GM12873 (cell line): ENCODE results near the gene TRAF3IP1.

Source experiments
- TF ChIP-seq, protein P1 (sequence below): IDR thresholded peaks from 2 replicates; pipeline ENCODE4 v1.5.1; 2012; ENCODE audit warnings: low read depth, mild to moderate bottlenecking, moderate library complexity, low read length, control low read depth; ENCODE audit not compliant: insufficient read depth; ENCODE audit errors: missing control alignments

Gene TRAF3IP1, protein sequence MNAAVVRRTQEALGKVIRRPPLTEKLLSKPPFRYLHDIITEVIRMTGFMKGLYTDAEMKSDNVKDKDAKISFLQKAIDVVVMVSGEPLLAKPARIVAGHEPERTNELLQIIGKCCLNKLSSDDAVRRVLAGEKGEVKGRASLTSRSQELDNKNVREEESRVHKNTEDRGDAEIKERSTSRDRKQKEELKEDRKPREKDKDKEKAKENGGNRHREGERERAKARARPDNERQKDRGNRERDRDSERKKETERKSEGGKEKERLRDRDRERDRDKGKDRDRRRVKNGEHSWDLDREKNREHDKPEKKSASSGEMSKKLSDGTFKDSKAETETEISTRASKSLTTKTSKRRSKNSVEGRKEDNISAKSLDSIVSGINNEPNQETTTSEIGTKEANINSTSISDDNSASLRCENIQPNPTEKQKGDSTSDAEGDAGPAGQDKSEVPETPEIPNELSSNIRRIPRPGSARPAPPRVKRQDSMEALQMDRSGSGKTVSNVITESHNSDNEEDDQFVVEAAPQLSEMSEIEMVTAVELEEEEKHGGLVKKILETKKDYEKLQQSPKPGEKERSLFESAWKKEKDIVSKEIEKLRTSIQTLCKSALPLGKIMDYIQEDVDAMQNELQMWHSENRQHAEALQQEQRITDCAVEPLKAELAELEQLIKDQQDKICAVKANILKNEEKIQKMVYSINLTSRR

DNA sequence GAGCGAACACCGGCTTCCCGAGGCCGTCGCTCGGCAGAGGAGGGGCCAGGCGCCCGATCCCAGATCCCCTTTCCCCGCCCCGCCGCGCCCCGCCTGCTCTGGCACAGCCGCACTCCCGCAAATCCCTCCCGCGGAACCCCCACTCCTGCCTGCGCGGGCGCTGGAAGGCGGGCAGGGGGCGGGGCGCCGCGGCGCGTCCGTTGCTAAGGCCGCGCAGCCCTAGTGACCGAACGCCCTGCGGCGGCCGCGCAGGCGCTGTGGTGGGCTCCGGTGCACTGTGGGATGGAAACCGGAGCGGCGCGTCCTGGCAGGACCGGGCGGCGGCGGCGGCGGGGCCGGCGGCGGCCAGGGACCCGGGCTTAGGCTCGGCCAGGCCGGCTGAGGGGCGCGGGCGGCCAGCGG, at the start of gene TRAF3IP1:
TRAF3IP1 (plus strand) TSS at position 273 of the 402 bp plus-strand sequence. CDS start 145 bp downstream, outside the sequence.
- TF ChIP-seq, protein P1, sequence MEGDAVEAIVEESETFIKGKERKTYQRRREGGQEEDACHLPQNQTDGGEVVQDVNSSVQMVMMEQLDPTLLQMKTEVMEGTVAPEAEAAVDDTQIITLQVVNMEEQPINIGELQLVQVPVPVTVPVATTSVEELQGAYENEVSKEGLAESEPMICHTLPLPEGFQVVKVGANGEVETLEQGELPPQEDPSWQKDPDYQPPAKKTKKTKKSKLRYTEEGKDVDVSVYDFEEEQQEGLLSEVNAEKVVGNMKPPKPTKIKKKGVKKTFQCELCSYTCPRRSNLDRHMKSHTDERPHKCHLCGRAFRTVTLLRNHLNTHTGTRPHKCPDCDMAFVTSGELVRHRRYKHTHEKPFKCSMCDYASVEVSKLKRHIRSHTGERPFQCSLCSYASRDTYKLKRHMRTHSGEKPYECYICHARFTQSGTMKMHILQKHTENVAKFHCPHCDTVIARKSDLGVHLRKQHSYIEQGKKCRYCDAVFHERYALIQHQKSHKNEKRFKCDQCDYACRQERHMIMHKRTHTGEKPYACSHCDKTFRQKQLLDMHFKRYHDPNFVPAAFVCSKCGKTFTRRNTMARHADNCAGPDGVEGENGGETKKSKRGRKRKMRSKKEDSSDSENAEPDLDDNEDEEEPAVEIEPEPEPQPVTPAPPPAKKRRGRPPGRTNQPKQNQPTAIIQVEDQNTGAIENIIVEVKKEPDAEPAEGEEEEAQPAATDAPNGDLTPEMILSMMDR, result no peak

DNA sequence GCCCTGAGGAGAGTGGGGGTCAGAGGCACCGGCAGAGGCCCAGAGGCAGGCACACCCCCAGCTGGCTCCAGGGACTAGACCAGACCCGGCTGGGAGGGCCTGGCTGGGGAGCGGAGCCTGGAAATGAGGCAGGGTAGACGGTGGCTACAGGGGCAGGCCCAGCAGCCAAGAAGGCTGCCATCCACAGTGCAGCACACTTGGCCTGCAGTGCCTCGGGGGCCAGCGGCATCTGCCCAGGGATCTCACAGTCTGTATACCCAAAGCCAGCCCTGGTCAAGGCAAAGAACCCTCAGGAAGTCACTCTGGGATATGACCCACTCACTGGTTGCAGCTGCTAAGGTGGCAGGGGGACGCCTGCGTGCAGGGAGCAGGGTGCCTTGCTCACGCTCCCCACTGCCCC, 49.7 kb upstream of the TRAF3IP1 start:
- TF ChIP-seq, protein P1, result no peak

DNA sequence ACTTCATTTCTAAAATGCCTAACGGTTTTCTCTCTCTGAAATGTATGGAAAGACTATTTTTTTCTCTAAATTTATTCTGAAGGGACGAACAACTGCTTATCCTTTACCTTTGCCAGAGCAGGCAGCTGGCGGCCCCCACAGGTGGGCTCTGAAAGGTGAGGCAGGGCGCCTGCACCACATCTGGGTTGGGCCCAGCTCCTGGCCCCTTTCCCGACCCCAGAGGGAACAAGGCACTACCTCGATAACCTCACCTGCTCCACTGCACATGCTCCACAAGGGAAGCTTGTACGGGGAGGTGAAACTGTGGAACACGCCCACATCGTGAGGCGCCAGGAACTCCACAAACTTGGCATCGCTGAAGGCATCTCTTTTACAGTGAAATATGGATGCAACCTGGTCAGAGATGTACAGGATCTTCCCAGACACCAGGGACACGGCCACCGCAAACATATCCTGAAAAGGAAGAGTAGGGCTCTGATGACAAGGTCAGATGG, 49.2 kb upstream of the TRAF3IP1 start:
- TF ChIP-seq, protein P1, result no peak

DNA sequence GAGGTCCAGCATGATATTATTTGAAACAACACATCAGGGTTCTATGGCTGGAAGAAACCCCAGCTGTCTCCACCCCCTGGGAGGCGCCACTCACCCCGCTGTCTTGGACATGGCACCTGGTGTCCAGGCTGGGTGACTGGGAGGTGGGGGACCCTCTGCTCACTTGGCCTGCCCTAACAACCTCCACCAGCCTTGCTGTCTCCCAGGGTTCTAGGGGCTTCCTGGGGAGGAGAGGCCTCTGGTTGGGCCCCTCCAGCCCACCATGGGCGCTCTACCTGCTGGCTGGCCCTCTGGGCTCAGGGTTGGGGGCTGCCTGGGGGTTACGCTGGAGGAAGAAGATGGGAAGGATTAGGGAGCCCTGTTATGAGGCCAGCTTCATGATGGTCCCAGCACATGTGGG, 48.2 kb upstream of the TRAF3IP1 start:
- TF ChIP-seq, protein P1, result no peak

DNA sequence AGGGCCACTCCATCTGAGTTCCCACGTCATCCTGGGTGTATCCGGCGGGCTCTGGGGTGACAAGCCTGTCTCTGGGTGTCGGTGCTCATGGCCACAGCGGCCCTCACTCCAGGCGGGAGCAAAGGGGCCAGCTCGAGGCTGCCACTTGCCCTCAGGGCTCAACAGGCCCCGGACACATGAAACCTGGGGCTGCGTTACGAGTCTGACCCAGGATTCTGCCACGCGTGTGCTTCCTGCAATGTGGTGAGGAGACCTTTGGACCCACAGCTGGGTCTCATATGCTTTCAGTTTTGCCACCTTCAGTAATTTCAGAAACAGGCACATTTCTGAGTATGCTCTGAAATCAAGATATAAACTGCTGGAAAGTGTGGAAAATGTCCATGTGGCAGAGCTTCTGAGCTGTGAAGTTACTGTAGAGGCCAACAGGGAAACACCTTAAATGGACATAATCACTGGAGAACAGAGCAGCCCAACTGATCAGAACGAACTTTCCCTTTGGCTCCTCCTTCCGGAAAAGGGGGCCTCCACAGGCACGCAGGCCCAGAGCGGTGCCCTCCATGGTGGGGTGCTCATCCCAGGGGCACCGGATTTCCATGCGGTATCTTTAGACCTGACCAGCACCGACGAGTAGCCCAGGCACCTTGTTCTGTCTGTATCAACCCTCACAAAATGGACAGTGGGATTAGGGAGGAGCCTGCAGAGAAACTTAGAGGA, 46.0 kb upstream of the TRAF3IP1 start:
- TF ChIP-seq, protein P1, result no peak

DNA sequence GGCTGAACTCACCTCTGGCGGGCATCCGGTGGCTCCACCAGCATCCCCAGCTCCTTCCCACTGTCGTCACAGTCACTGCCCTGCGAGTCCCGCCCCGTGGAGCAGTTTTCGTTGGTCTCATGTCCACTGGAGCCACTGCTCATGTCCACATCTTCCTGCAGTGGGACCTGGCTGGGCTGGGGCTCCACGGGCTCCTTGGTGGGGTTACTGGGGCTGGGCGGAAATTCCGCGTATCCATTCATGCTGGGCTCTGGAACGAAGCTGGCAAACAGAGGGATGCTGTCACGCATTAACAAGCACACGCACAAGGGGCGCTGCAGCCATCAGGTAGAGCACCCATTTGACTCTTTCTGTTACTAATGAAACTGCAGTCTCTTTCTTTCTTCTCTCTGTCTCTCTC, 42.6 kb upstream of the TRAF3IP1 start:
- TF ChIP-seq, protein P1, result no peak
